GM12878 (cell line): ENCODE data around the gene DNAH17. TPM values are rescaled to one million over a fixed set of nuclear protein-coding genes. Genes with fewer than 3 reads are reported as not detected.

Source experiments
- ATF3 ChIP-seq: IDR thresholded peaks from 2 replicates; pipeline ENCODE4 v1.6.1; 2011; ENCODE audit warnings: low read depth, mild to moderate bottlenecking, low read length, moderate library complexity, borderline replicate concordance; ENCODE audit errors: extremely low read depth
- ATF7 ChIP-seq: fragments of 450-650 bp; IDR thresholded peaks from 2 replicates; pipeline ENCODE4 v1.6.1; 2016; ENCODE audit warnings: low read depth, mild to moderate bottlenecking
- BMI1 ChIP-seq: fragments of 450-650 bp; IDR thresholded peaks from 2 replicates; pipeline ENCODE4 v1.6.1; 2016; ENCODE audit warnings: mild to moderate bottlenecking, moderate library complexity, borderline replicate concordance
- E2F8 ChIP-seq: fragments of 450-650 bp; IDR thresholded peaks from 2 replicates; pipeline ENCODE4 v1.6.1; 2018; ENCODE audit warnings: mild to moderate bottlenecking, low read depth, moderate library complexity; ENCODE audit not compliant: partially characterized antibody
- EED ChIP-seq: sonication (generic); IDR thresholded peaks from 2 replicates; pipeline ENCODE4 v1.6.1; 2016; ENCODE audit warnings: antibody characterized with exemption, low read depth
- HCFC1 ChIP-seq: fragments of 150-350 bp; IDR thresholded peaks from 2 replicates; pipeline ENCODE4 v1.6.1; 2014; ENCODE audit warnings: low read length
- HDGF ChIP-seq: fragments of 450-650 bp; IDR thresholded peaks from 2 replicates; pipeline ENCODE4 v1.6.1; 2016; ENCODE audit warnings: antibody characterized with exemption
- JUNB ChIP-seq: IDR thresholded peaks from 2 replicates; pipeline ENCODE4 v1.6.1; 2016; ENCODE audit warnings: antibody characterized with exemption, mild to moderate bottlenecking
- KDM1A ChIP-seq: fragments of 200-600 bp; sonication (generic); IDR thresholded peaks from 2 replicates; pipeline ENCODE4 v1.6.1; 2016; ENCODE audit warnings: borderline replicate concordance
- KLF5 ChIP-seq: fragments of 450-650 bp; IDR thresholded peaks from 2 replicates; pipeline ENCODE4 v1.6.1; 2014; ENCODE audit warnings: mild to moderate bottlenecking; ENCODE audit not compliant: partially characterized antibody
- MEF2B ChIP-seq: fragments of 450-650 bp; IDR thresholded peaks from 2 replicates; pipeline ENCODE4 v1.6.1; 2018; ENCODE audit warnings: mild to moderate bottlenecking, moderate library complexity; ENCODE audit not compliant: partially characterized antibody, poor library complexity, severe bottlenecking
- RAD21 ChIP-seq: IDR thresholded peaks from 2 replicates; pipeline ENCODE4 v1.6.1; 2011; ENCODE audit warnings: mild to moderate bottlenecking, low read depth, low read length, moderate library complexity; ENCODE audit not compliant: insufficient read depth
- SIN3A ChIP-seq: IDR thresholded peaks from 2 replicates; pipeline ENCODE4 v1.6.1; 2012; ENCODE audit warnings: low read depth, low read length, improper control_type of control experiment
- SP1 ChIP-seq: IDR thresholded peaks from one replicate; pipeline ENCODE4 v1.6.1; 2011; ENCODE audit warnings: low read depth, low read length
- SRF ChIP-seq, 2 experiments: IDR thresholded peaks; 2 replicates each; pipeline ENCODE4 v1.6.1; 2011; ENCODE audit warnings: low read depth in 2 of 2, low read length in 2 of 2, mild to moderate bottlenecking in 1 of 2, moderate library complexity in 1 of 2
- SUZ12 ChIP-seq: fragments of 200-600 bp; sonication (generic); IDR thresholded peaks from one replicate; pipeline ENCODE4 v1.6.1; 2018; ENCODE audit warnings: antibody characterized with exemption, mild to moderate bottlenecking; ENCODE audit not compliant: unreplicated experiment
- TCF3 ChIP-seq: IDR thresholded peaks from 2 replicates; pipeline ENCODE4 v1.6.1; 2012; ENCODE audit warnings: low read depth, mild to moderate bottlenecking, low read length, borderline replicate concordance; ENCODE audit not compliant: insufficient read depth
- ZBTB40 ChIP-seq: fragments of 450-650 bp; IDR thresholded peaks from 2 replicates; pipeline ENCODE4 v1.6.1; 2016; ENCODE audit warnings: mild to moderate bottlenecking, moderate library complexity, borderline replicate concordance
- polyA plus RNA-seq, 11 experiments: library from polyadenylated mRNA; depleted of rRNA in 4 of 11; unstranded in 6 of 11; stranded (reverse) in 5 of 11; fragments of >200 nt; fragmentation: Nextera tagmentation in 4 of 11; fragmentation: Illumina TruSeq in 1 of 11; extraction: Ambion mirVana in 4 of 11; extraction: Trizol in 1 of 11; gene quantifications; 1 replicate in 1 of 11; 2 replicates in 10 of 11; pipeline versions ENCODE4 v1.2.1 to v1.2.3, GENCODE V29; 2011 to 2016; ENCODE audit warnings: inconsistent platforms in 2 of 11, missing spikeins in 2 of 11, low read depth in 1 of 11
- total RNA-seq, 4 experiments: library from RNA; depleted of rRNA in 3 of 4; stranded (reverse); fragments of >200 nt in 3 of 4; fragmentation: Illumina TruSeq in 1 of 4; extraction: Trizol in 1 of 4; gene quantifications; 2 replicates each; pipeline versions ENCODE4 v1.2.1 to v1.2.3, GENCODE V29; 2013 to 2021

DNAH17 gene
- total and polyA plus RNA-seq, 10 of the 15 experiments (the other 5 are each of a cell fraction or from before 2014, with no cell fraction given) = 0.16 to 2.9 (median 0.56) TPM

DNA sequence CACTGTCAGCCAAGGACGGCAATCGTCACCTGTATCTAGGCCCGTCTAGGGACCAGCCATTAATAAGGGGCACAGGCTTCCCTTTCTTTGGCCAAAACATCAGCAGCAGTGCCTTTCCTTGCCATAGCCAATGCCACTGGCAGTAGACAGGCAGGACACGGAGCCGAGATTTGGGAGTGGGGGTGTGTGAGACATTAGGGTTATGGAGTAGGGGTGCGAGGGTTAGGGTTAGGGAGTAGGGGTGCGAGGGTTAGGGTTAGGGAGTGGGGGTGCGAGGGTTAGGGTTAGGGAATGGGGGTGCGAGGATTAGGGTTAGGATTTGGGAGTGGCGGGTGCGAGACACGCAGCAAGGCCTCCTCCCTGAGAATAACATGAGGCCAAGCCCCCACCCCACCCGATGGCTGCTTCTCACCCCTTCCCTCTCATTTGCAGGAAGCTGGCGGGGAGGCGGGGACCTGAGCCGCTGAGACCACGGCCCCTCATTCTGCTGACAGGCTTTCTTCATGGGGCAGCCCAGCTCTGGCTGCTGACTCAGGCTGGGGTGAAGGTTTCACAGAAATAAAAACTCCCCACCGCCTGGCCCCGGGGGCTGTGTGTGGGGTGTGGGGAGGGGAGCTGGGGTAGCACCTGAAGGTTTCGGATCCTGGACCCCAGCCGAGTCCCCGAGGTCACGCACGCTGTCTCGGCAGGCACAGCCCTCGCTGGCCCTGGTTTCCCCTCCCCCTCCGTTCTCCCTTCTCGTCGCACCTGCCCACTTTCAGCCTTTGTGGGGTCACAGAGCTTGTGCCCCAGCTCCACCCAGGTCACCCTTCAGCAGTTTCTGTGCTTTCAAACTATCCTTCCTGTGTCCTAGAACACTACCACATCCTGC, 104.9 kb downstream of the DNAH17 start (continued):
- no peak for TF ChIP-seq ZBTB40
- peak; percentile 71 for TF ChIP-seq SP1
- peak; percentile 12 for TF ChIP-seq MEF2B
- no peak for TF ChIP-seq KDM1A
- TF ChIP-seq SRF (IDR thresholded peaks at IDR 0.05; ENCODE audit: low read depth in 2 of 2, low read length in 2 of 2) = no peak
- TF ChIP-seq JUNB = no peak
- TF ChIP-seq RAD21 = no peak
- no peak for TF ChIP-seq SUZ12
- no peak for TF ChIP-seq EED
- no peak for TF ChIP-seq E2F8
- TF ChIP-seq ATF3 = no peak
- no peak for TF ChIP-seq HCFC1
- no peak for TF ChIP-seq BMI1
- TF ChIP-seq TCF3 = peak; percentile 93
- TF ChIP-seq SIN3A = no peak
- TF ChIP-seq ATF7 = no peak
- TF ChIP-seq KLF5 = no peak
- no peak for TF ChIP-seq HDGF
